ENCODE results near the gene RPGRIP1.

DNA sequence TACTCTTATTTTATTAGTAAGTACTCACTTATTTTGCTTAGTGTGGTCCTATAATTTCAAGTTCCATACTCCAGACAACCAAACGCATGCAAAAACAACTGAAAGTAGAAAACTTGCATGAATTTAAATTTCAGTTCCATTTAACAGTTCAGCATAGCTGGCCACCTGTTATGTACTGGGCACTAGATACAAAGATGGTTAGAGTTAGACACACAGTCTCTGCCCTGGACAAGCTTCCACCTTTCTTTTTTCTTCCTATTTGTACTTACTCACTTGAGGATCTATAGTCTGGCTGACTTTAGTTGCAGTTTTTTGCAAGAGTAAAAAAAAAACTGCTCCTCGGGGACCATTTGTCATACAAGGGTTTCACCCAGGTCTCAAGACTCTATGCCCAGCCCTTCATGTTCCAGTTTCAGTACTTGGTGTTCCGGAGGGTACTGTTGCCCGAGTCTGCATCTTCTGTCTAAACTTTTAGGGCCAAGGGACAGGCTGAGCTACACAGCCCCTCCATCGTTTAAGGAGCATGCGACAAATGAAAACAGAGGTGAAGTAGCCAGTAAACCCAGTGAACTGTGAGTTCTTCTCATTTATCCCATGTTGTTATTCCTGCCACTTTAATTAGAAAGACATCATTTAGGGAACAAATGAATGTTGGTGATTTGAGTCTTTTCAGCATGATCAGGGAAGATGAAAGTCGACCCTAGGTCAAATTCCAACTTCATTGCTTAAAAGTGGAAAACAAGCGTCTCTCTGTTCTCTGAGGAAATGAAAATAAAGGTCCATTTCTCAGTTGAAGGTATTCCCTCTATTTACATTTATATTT, 22.3 kb downstream of the RPGRIP1 start:
- no peak for TF ChIP-seq POLR2A (IDR thresholded peaks at IDR 0.05; ENCODE audit: low read depth, low read length)
- no peak for TF ChIP-seq POLR2AphosphoS5 (IDR thresholded peaks at IDR 0.05; ENCODE audit: low read depth, low read length)
- no peak for TF ChIP-seq SPI1 (IDR thresholded peaks at IDR 0.05; ENCODE audit: low read depth, low read length)
- TF ChIP-seq POU2F2 (IDR thresholded peaks at IDR 0.05; ENCODE audit: low read depth, low read length), result no peak

Measured in GM12891 (cell line).